Measurements from ENCODE around the gene MAGEH1. TPM values are rescaled to one million over a fixed set of nuclear protein-coding genes. Genes with fewer than 3 reads are reported as not detected.

The MAGEH1 gene
- polyA plus RNA-seq, 1 experiment: 41.9 TPM

DNA sequence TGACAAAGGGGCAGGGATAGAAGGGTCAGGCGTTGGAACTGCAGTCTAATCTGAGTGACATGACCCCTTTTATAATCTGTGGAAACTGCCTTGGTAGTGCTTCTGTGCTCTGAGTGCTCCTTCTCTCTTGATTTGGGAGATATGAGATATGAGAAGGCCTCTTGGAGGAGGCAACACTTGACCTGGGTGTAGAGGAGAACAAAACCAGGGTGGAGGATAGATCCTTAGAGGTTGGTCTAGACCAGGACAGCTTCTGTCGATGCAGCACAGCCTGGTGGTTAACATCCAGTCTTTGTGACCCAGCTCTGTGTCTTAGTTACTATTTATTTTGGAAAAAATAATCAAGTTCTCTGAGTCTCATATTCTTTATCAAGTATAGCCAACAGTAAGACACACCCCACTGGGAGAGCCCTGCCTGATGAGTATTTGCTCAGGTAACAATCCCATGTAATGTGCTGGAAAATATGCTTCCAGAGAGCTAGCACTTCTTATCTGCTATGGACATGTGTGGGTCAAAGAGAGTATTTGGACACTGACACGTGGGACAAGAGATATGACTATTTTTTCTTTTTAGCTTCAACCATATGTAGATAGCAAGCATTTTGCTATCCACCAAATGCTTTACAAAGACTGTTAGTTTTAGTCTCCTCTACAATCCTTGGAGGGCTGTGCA, 28.6 kb downstream of the MAGEH1 start:
- TF ChIP-seq, protein P1, sequence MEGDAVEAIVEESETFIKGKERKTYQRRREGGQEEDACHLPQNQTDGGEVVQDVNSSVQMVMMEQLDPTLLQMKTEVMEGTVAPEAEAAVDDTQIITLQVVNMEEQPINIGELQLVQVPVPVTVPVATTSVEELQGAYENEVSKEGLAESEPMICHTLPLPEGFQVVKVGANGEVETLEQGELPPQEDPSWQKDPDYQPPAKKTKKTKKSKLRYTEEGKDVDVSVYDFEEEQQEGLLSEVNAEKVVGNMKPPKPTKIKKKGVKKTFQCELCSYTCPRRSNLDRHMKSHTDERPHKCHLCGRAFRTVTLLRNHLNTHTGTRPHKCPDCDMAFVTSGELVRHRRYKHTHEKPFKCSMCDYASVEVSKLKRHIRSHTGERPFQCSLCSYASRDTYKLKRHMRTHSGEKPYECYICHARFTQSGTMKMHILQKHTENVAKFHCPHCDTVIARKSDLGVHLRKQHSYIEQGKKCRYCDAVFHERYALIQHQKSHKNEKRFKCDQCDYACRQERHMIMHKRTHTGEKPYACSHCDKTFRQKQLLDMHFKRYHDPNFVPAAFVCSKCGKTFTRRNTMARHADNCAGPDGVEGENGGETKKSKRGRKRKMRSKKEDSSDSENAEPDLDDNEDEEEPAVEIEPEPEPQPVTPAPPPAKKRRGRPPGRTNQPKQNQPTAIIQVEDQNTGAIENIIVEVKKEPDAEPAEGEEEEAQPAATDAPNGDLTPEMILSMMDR (IDR thresholded peaks at IDR 0.05; ENCODE audit: low read depth, low read length): no peak
- ChIA-PET CTCF (no interaction called here), POLR2A (no interaction called here)
- no peak for DNase-seq (ENCODE audit: low read depth, low spot score)
- H3K4me3 ChIP-seq (ENCODE audit: low read depth, low read length): no peak overlapping the region
- no peak overlapping the region for H3K27ac ChIP-seq (ENCODE audit: low read depth, low read length)
- H3K27me3 ChIP-seq (ENCODE audit: control insufficient read depth, insufficient read depth, low read length): no peaks in the 10 kb centered on the region
- H3K9me3 ChIP-seq (ENCODE audit: control insufficient read depth, insufficient read depth, low read length): no peaks in the 10 kb centered on the region

DNA sequence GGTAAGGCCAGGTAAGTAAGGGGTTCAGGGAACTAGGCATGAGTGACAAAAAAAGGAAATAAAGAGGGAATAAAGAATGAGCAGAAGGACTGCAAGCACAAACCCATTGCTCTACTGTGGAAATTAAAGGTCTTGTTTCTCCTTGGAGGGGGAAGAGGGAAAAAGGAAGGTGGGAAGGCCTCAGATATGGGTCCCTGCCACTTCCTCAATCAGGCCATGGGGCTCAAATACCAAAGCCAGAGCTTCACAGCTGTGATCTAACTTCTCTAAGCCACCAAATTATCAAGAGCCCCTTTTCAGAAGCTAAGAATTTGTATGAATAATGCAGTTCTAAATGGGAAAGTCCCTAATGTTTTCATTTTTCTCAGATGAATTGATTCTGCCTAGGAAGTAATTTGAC, 33.0 kb downstream of the MAGEH1 start:
- TF ChIP-seq, protein P1 (IDR thresholded peaks at IDR 0.05; ENCODE audit: low read depth, low read length): no peak
- H3K27me3 ChIP-seq (ENCODE audit: control insufficient read depth, insufficient read depth, low read length): no peaks in the 10 kb centered on the region
- POLR2A ChIA-PET: no interaction called here
- no peak for DNase-seq (ENCODE audit: low read depth, low spot score)
- H3K4me3 ChIP-seq (ENCODE audit: low read depth, low read length): no peak overlapping the region
- no peak overlapping the region for H3K27ac ChIP-seq (ENCODE audit: low read depth, low read length)
- H3K9me3 ChIP-seq (ENCODE audit: control insufficient read depth, insufficient read depth, low read length): no peaks in the 10 kb centered on the region
- CTCF ChIA-PET: no interaction called here

DNA sequence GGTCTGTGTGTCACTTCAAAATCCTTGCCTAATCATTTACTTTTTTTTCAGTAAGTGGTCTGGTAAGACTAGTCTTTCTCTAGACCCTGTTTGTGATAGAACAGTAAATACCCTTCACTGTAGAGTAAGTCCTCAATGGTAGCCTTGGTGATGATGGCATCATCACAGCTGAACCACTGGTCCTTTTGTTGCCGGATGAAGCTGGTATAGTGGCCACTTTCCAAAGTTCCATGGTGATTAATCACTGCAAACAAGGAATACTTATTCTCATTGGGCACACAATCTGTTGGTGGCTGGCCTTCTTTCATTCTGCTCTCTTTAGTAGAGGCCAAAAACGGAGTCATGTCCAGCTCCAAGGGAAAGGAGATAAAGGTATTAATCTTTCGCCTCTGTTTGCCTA, 34.8 kb downstream of the MAGEH1 start:
- DNase-seq (ENCODE audit: low read depth, low spot score): no peak
- TF ChIP-seq, protein P1 (IDR thresholded peaks at IDR 0.05; ENCODE audit: low read depth, low read length): no peak
- H3K27ac ChIP-seq (ENCODE audit: low read depth, low read length): no peak overlapping the region
- H3K4me3 ChIP-seq (ENCODE audit: low read depth, low read length): no peak overlapping the region
- H3K27me3 ChIP-seq (ENCODE audit: control insufficient read depth, insufficient read depth, low read length): no peaks in the 10 kb centered on the region
- H3K9me3 ChIP-seq (ENCODE audit: control insufficient read depth, insufficient read depth, low read length): no peaks in the 10 kb centered on the region
- CTCF ChIA-PET: no interaction called here
- POLR2A ChIA-PET: no interaction called here

DNA sequence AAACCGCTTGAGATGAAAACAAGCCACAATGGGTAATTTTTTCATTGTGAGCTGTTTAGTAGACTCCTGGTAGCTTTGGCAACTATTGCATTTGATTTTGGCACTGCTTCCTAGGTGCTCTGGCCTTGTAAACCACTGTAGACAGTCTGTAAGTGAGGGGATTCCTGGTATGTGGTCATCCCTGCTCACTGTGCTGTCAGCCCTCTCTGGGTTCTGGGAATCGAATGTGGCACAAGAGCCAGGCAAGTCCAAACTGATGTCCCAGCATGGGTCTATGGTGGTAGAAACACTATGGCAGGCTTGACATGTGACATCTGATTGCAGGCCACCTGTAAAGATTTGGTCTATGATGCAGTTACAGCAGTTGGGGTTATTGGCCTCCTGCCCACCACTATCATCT, 35.2 kb downstream of the MAGEH1 start:
- Histone ChIP-seq H3K4me3 (ENCODE audit: low read depth, low read length) (no peak overlapping the region), H3K27ac (ENCODE audit: low read depth, low read length) (no peak overlapping the region), H3K27me3 (ENCODE audit: control insufficient read depth, insufficient read depth, low read length) (no peaks in the 10 kb centered on the region), H3K9me3 (ENCODE audit: control insufficient read depth, insufficient read depth, low read length) (no peaks in the 10 kb centered on the region)
- DNase-seq (ENCODE audit: low read depth, low spot score): no peak
- POLR2A ChIA-PET: no interaction called here
- CTCF ChIA-PET: no interaction called here
- TF ChIP-seq, protein P1 (IDR thresholded peaks at IDR 0.05; ENCODE audit: low read depth, low read length): no peak

DNA sequence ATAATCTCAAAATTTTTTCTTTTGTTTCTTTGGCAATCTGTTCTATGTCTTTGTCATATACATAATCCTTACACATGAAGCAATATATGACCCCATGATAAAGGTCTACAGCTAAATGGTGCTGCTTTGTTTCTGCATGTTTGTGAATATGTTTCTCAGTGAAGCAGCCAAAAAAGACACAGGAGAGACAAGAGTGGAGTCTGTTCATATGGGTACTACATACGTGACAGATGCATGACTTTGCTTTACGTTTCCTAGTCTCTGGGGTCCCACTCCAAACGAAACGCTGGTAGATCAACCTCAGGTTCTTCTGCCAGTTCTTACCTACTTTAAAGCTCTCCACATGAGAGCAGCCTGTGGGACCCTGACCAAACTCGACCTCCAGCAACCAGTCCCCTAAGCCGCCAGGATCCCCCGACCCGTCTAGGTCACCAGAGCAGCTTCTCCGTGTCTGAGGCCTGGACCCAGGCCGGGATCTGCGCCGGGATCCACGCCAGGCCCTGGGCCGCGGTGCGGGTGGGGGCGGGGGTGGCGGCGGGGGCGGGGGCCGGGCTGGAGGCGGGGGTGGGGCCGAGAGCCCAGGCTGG, 36.2 kb downstream of the MAGEH1 start:
- Histone ChIP-seq H3K27ac (ENCODE audit: low read depth, low read length) (no peak overlapping the region), H3K4me3 (ENCODE audit: low read depth, low read length) (peak overlapping the region; percentile 71), H3K27me3 (ENCODE audit: control insufficient read depth, insufficient read depth, low read length) (no peaks in the 10 kb centered on the region), H3K9me3 (ENCODE audit: control insufficient read depth, insufficient read depth, low read length) (no peaks in the 10 kb centered on the region)
- CTCF ChIA-PET: interaction anchor here (0.6 kb wide), 1 partner anchor 392 kb away, joined by 3 read pairs; no protein-coding TSS in a partner anchor
- POLR2A ChIA-PET: interaction anchor here (0.6 to 1.5 kb wide), 3 partner anchors 36 to 326 kb away, joined by 3 to 13 read pairs (median 5); partner anchors contain the start of genes MAGEH1 and RRAGB
- TF ChIP-seq, protein P1 (IDR thresholded peaks at IDR 0.05; ENCODE audit: low read depth, low read length): no peak
- no peak for DNase-seq (ENCODE audit: low read depth, low spot score)

All from AG04450 (cell line).